GM19240 (cell line): ENCODE measurements around the gene PCIF1.
"Not testable (repeated sequence)": the region's sequence is repeated elsewhere in the genome, so short reads cannot be mapped to it uniquely, and the experiment has no call there.

ENCODE experiments used
- DNase-seq: peaks from one replicate; pipeline ENCODE4 v3.0.0; 2011; ENCODE audit warnings: low spot score; ENCODE audit not compliant: insufficient read length

PCIF1 gene

DNA sequence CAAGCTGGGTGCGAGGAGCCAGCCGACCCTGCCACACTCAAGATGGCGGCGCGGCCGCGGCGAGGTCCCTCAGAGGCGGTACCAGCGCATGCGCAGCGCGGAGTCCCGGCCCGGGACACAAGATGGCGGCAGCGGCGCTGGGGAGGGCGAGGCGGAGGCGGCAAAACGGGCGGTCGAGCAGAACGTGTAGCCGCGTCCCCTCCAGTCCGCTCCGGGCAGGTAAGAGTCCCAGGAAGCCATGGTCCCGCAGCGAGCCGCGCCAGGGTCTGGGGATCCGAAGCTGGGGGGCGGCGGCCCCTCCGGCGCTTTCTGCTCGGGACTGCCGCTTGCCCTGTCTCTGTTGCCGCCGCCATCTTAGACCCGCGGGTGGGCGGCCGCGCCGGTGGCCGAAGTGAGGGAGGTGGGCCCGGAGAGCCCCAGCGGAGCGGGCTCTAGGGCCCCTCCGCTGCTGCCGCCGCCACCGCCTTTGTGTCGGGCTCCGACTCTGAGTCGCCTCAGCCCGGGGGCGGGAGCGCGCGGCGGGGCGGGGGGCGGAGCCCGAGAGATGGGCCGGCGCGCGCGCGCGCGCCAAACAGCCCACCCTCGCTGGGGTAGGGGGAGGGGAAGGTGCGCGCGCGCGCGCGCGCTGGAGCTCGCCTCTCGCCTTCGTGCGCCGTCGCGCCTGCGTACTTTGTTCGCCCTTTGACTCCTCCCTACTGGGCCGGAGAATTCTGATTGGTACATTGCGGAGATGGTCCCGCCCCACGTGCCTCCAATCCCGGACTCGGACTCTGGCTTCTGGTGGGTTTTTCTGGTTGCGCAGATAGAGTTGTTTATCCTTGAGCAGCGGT is at the start of gene PCIF1:
Gene PCIF1 (plus strand): TSS at position 98 of the 830 bp plus-strand sequence. CDS start 4,317 bp downstream, outside the sequence.
- DNase-seq = peak; percentile 99

DNA sequence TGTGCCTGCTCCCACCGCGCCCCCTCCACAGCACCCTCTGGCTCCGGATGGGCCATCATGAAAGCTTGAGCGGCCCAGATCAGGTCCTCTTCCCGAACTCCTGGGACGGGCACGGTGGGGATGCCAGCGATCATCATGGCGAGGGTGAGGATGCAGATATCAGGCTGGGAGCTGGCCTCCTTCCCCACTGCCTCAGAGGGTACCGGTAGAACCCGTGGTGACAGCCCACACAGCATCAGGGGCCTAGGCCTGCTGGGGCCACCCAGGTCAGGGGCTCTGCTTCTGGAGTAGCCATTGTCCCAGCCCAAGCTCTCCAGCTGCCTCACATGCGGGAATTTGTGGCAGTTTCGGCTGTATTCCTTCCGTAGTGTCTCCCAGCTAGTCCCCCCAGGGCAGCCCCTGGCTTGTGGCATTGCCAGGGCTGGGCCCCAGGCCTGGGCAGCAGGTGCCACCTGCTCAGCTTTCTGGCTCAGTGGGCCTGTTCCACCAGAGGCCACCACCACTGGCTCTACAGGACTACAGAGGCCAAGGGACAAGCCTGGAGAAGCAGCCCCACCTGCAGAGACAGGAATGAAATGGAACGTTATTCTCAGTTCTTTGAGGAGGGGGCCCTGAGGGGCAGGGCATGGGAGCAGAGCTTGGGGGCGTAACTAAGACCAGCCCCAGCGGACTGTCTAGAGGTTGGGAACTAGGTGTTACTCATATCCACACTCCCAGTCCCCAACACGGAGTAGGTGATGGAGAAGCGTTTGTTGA is 47.7 kb upstream of the PCIF1 start:
- no peak for DNase-seq

DNA sequence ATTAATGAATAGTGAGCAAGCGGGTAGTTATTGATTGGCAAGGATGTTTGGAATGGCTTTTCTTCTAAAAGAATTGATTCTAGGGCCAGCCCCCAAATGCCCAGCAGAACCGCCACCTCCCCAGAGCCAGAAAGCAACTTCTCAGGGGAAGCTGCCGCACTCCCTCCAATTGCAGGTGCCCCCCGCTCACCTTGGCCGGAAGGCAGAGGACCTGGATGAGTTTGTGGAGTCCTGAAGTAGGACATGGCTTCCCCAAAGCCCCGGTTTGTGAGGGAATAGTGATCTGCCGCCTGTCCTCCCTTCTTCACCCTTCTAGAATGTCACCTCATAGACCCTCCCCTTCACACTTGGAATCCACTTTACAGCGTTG is 47.2 kb upstream of the PCIF1 start, which contains the start of gene SPATA25:
Gene SPATA25 (minus strand): TSS at position 277 of the 370 bp plus-strand sequence. CDS start 32 bp downstream, at position 245.
- no peak for DNase-seq

DNA sequence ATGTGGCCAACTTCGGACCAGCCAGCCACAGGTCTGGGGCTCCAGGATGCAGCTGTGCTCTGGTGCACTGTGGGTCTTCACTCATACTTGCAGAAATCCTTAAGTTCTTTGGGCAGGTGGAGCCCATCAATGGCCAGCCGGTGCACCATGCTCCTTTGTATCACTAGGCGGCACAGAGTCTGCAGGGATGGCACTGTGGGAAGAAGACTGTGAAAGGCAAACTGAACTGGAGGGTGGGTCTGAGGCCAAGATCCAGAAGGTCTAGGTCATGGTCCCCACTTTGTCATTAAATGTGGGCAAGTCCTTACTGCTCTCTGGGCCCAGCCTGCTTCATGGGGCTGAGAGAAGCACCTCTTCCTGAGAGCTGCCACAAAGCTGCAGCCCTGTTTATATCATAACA is 45.8 kb upstream of the PCIF1 start:
- DNase-seq = no peak

DNA sequence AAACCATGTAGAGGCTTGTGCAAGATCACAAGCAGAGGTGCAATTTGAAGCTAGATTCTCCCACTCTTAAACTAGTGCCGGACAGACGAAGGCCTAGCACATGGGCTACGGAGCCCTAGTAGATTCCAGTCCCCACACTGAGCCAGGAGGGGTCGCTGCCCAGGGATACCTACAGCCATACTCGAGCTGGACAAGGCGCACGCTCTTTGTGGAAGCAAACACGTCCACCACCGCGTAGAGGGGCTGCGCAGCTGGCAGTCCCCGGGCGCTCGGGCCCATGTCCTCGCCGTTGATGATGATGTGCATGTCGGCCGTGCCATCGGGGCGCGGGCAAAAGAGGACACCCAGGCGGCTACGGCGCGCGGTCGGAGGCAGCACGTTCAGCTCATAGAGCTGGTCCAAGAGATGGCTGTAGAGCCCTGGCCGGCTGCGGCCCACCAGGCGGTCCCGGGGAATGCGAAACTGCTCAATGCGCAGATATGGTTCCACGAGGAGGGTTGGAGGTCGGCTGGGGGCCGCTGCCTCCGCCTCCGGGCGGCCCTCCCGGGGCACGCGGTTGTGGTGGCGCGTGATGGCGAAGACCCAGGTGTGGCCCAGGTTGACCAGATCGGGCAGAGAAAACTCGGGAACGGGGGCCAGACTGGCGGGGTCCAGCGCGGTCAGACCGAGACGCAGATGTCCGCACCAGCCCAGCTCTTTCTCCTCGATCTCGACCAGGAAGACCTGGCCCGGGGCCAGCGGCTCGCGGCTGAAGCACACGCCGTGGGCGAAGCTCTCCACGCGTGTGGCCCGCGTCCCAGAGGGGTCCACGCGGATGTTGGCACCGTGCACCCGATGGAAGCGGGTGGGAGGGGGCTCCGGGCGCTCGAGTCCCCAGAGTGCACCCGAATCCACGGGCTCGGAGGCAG is 44.2 kb upstream of the PCIF1 start:
- DNase-seq = no peak

DNA sequence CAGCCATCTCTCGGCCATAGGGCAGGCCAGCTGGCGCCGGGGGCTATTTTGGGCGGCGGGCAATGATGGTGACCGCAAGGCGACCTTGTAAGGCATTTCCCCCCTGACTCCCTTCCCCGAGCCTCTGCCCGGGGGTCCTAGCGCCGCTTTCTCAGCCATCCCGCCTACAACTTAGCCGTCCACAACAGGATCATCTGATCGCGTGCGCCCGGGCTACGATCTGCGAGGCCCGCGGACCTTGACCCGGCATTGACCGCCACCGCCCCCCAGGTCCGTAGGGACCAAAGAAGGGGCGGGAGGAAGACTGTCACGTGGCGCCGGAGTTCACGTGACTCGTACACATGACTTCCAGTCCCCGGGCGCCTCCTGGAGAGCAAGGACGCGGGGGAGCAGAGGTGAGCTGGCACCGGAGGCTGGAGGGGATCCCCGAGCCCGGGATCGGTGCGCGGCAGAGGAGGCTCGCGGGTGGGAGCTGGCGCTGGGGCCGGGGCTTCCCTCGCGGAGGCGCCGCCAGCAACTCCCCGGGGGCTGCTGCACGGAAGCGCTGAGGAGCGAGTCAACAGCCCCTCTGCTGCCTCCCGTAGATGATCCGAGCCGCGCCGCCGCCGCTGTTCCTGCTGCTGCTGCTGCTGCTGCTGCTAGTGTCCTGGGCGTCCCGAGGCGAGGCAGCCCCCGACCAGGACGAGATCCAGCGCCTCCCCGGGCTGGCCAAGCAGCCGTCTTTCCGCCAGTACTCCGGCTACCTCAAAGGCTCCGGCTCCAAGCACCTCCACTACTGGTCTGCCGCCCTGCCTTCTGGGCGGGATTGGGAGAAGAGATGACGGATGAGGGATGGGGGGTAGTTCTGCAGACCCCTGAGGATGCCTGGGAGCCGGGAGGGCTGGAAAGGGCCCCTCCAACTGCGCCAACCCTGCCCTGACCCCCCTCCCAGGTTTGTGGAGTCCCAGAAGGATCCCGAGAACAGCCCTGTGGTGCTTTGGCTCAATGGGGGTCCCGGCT is 43.2 kb upstream of the PCIF1 start, which contains the start of the genes CTSA and NEURL2:
Gene CTSA (plus strand): TSS at position 351 of the 999 bp plus-strand sequence. CDS start 234 bp downstream, at position 585.
Gene NEURL2 (minus strand): TSS at position 224 of the 999 bp plus-strand sequence. CDS start 217 bp downstream, at position 7.
- DNase-seq = peak; percentile 89

DNA sequence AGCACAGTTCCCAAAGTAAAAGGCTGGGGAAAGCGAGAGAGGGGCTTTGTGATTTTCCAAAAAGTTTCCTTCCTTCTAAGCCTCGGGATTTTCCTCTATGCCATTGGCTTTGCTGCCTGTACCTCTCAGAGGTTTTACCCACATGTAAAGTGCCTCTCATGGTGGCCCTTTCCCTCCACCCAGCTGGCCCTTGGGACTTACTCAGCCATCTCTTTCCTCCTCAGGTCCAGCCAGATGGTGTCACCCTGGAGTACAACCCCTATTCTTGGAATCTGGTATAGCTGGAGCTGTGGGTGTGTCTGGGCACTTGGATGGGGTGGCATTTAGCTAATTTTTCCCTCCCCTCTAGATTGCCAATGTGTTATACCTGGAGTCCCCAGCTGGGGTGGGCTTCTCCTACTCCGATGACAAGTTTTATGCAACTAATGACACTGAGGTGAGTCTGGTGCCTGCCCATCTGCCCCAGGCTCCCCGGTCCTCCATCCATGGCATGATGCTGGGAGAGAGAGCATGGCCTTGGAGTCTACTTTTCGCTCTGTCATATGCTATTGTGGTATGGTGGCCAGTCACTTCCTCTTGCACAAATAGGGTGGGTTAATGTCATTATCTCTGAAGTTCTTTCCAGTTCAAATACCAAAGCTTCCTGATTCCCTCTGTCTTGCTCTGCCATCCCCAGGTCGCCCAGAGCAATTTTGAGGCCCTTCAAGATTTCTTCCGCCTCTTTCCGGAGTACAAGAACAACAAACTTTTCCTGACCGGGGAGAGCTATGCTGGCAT is 42.2 kb upstream of the PCIF1 start:
- DNase-seq = no peak

DNA sequence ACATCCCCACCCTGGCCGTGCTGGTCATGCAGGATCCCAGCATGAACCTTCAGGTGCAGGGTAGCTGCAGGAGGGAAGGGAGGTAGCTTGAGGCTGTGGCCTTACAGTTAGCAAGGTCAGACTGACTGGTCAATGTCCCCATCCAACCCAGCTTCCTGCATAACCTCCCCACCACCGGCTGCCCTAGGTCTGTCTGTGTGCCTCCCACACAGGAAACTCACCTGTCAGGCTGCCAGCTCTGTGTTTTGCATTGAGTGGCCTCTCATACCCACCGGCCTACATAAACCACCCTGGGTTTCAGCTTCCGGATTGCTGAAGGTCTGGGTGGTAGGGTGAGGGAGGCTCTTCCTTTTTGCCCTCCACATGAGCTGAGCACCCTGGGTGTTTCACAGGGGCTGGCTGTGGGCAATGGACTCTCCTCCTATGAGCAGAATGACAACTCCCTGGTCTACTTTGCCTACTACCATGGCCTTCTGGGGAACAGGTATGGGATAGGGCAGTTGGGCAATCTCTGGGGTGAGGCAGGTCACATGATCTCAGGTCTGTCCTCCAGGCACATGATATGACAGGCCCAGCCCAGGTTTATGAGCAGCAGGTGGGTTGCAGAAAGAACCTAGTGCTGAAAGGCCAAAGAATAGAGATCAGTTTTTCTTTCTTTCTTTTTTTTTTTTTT is 41.5 kb upstream of the PCIF1 start:
- no peak for DNase-seq

DNA sequence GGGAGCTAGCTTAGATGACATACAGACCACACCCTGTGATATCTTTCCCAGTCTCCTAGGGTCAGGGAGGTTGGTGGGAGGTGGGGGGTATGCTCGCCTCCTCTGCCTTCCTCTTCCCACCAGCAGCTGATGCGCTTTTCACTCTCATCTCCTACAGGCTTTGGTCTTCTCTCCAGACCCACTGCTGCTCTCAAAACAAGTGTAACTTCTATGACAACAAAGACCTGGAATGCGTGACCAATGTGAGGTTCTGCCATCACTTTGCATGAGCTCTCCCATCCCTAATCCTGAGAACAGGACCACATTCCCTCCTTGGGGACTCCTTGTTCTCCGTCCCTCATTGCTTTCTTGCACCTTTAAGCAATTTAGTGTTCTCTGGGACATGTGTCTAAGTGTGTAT is 40.7 kb upstream of the PCIF1 start:
- DNase-seq = no peak

DNA sequence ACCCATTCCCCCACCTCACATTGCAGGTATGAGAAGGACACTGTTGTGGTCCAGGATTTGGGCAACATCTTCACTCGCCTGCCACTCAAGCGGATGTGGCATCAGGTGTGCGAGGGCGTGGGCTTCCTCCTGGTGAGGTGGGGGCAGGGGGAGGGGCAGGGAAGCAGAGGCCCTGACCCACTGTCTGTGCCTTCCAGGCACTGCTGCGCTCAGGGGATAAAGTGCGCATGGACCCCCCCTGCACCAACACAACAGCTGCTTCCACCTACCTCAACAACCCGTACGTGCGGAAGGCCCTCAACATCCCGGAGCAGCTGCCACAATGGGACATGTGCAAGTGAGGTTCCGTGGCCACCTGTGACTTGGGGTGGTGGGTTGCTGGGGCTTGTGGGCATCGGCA is 39.7 kb upstream of the PCIF1 start:
- DNase-seq = no peak

DNA sequence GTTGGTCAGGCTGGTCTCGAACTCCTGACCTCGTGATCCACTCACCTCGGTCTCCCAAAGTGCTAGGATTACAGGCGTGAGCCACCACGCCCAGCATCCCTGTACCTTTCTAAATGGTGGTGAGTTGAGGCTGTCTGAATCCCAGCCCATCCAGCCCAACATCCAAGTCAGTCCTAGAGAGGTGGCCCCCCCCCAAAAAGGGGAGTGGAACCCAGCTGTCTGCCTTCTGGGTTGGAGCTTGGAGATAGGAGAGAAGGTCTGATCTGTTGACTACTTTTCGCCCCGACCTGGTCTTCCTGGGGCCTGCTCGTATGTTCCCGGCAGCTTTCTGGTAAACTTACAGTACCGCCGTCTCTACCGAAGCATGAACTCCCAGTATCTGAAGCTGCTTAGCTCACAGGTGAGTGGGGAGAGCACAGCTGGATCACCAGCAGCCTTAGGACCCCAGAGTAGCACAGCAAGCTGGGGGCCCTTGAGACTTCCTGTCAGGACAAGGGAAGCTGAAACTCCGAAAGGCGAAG is 37.8 kb upstream of the PCIF1 start:
- no peak for DNase-seq

DNA sequence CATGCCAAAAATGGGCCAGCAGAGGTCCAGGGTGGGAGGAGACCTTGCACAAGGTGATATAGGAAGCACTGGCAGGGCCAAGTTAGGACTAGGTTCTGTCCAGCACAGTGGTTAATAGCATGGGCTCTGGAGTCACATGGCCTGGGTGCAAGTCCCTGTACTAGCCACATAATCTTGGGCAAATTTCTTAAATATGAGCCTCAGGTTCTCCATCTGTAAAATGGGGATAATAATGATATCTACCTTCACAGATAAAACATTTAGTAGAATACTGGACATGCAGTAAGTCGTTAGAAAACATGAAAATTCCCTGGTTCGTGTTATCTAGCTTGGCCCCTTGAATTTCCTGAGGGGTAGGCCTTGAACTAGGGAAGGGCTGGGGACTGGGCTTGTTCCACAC is 37.2 kb upstream of the PCIF1 start:
- no peak for DNase-seq

DNA sequence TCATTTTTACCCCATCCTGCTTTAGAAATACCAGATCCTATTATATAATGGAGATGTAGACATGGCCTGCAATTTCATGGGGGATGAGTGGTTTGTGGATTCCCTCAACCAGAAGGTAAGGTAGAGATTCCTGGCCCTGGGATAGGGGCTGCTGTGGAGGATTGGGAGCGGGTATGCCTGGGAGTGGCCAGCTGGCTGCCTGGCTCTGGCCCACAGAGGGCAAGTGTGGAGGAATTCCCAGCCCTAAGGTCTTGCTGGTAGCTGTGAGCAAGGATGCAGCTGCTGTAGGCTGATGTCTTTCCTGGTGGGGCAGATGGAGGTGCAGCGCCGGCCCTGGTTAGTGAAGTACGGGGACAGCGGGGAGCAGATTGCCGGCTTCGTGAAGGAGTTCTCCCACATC is 36.8 kb upstream of the PCIF1 start:
- DNase-seq = no peak

DNA sequence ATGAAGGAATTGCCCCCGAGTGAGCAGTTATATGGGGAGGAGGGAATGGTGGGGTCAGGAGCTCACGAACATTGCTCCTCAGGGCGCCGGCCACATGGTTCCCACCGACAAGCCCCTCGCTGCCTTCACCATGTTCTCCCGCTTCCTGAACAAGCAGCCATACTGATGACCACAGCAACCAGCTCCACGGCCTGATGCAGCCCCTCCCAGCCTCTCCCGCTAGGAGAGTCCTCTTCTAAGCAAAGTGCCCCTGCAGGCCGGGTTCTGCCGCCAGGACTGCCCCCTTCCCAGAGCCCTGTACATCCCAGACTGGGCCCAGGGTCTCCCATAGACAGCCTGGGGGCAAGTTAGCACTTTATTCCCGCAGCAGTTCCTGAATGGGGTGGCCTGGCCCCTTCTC is 36.2 kb upstream of the PCIF1 start:
- no peak for DNase-seq

DNA sequence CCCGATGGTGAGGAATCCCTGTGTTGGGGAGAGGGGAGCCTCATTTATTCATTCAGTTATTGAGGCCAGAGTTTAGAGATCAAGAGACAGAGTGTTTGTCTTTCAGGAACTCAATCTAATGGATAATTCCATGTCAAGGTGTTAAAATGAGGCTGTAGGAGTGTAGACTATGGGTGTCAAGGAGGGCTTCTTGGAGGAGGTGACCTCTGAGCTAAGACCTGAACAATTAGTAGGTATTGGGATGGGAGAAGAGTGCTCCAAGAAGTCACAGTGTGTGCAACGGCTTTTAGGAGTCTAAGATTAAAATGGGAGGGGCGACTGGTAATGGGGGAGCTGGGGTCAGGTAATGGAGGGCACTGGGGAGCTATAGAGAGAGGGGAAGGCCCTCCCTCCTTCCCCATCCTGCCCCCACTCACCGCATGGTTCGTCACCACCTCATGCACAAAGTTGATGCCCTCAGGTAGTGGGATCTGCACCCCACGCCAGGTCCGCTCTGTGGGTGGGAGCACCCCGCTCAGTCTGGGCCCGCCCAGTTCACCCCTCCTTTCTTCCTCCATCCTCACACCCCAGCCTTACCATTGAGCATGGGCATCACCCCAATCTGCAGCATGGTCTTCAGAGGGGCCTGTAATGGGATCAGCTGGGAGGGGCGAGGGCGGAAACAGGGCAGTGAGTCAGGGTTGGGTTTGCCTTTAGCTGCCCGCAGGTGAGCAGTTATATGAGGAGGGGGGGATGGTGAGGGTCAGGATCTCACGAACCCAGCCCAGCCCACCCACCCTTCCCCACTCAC is 35.2 kb upstream of the PCIF1 start:
- no peak for DNase-seq

DNA sequence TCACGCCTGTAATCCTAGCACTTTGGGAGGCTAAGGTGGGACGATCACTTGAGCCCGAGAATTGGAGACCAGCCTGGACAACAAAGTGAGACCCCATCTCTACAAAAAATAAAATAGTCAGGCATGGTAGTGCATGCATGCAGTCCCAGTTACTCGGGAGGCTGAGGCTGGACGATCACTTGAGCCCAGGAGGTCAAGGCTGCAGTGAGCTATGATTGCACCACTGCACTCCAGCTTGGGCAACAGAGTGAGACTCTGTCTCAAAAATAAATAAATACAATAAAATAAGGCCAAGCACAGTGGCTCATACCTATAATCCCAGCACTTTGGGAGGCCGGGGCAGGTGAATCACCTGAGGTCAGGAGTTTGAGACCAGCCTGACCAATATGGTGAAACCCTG is 33.2 kb upstream of the PCIF1 start:
- DNase-seq = not testable (repeated sequence)

DNA sequence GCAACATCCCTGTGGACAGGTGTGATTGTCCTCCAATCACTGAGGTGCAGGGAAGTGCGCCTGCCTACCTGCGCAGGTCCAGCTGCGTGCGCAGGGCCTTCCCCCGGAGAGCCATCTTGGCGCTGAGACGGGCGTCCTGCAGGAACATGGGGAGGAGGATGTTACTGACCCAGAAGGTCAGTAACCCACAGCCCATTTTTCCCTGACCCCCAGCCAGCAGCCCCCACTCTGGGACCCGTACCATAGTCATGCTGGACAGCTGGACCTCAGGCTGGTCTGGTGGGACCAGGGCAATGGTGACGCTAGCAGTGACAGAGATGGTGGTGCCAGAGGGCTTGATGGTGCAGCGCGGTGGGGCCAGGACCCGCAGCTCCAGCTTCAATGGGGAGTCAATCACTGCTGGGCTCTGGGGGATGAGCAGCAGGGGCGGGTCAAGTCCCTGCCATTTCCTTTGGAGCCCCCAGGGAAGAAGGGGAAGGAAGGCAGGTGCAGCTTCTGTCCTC is 32.2 kb upstream of the PCIF1 start:
- no peak for DNase-seq
